Measurements from ENCODE around the gene FN1. TPM values are rescaled to one million over a fixed set of nuclear protein-coding genes. Genes with fewer than 3 reads are reported as not detected.
A peak's percentile ranks its signal among the peaks of the same experiment; 100 is the strongest.

The FN1 gene
- total RNA-seq, 1 experiment from 2014 or later = 1,570 TPM

DNA sequence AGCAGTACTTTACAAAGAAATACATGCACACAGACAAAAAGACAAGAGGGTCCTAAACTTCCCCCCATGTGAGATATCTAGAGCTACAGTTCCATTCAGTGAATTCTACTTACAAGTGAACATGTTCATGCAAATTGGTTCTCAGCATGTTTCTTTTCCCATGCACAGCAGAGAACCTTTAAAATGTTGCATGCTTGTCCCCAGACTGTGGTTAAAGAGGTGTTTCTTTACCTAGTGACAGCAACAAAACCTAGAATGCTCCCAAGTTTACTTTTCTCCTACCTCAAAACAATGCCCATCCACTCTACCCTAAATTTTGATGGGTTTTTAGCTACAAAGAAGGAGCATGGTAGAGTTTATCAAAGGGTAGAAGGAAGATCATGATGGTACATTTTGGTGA lies 43.7 kb downstream of the FN1 start:
- no peak overlapping the region for H3K4me3 ChIP-seq (ENCODE audit: low read depth, low read length, poor library complexity, severe bottlenecking)
- BruUV-seq (replicated peaks) = no TSS peak
- intact Hi-C loops (cut with micrococcal nuclease; ENCODE audit: unreplicated experiment) = no loop called here
- H3K27me3 ChIP-seq (replicated peaks; ENCODE audit: insufficient read depth, low read depth, low read length, poor library complexity) = no peaks in the 10 kb centered on the region
- no peaks in the 10 kb centered on the region for H3K9me3 ChIP-seq (ENCODE audit: low read depth, low read length, poor library complexity, severe bottlenecking)
- DNase-seq (ENCODE audit: low spot score) = no peak
- H3K4me1 ChIP-seq (ENCODE audit: insufficient read depth, low read length, poor library complexity, severe bottlenecking) = peaks cover 21% of the 10 kb centered on the region
- H3K27ac ChIP-seq (ENCODE audit: low read depth, low read length, poor library complexity, severe bottlenecking) = peak overlapping the region; percentile 12
- POLR2A ChIA-PET (ENCODE audit: low non-redundant PET) = interaction anchor here (0.5 kb wide), 1 partner anchor 18 kb away, joined by 9 read pairs; no protein-coding TSS in a partner anchor
- CTCF ChIA-PET = no interaction called here
- H3K36me3 ChIP-seq (ENCODE audit: insufficient read depth, low read length, poor library complexity, severe bottlenecking) = peaks cover 100% of the 10 kb centered on the region
- TF ChIP-seq, protein P1, sequence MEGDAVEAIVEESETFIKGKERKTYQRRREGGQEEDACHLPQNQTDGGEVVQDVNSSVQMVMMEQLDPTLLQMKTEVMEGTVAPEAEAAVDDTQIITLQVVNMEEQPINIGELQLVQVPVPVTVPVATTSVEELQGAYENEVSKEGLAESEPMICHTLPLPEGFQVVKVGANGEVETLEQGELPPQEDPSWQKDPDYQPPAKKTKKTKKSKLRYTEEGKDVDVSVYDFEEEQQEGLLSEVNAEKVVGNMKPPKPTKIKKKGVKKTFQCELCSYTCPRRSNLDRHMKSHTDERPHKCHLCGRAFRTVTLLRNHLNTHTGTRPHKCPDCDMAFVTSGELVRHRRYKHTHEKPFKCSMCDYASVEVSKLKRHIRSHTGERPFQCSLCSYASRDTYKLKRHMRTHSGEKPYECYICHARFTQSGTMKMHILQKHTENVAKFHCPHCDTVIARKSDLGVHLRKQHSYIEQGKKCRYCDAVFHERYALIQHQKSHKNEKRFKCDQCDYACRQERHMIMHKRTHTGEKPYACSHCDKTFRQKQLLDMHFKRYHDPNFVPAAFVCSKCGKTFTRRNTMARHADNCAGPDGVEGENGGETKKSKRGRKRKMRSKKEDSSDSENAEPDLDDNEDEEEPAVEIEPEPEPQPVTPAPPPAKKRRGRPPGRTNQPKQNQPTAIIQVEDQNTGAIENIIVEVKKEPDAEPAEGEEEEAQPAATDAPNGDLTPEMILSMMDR (conservative IDR thresholded peaks at IDR 0.05; ENCODE audit: low read depth, low read length) = no peak
- TF ChIP-seq EZH2 (IDR thresholded peaks at IDR 0.05; ENCODE audit: borderline replicate concordance, low read depth, low read length, poor library complexity, severe bottlenecking) = no peak

DNA sequence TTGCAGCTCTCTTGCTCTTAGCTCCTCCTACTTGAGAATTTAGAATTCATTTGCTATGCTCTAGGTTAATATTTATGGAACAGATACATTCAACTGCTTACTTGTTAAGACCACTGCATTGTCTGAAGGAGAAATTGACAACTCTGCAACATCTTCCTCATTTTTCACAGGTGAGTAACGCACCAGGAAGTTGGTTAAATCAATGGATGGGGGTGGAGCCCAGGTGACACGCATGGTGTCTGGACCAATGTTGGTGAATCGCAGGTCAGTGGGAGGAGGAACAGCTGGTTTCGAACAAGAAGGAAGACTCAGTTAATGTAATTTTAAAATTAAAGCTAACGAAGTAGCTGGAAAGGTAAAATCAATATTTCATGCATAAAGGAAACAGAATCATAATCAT lies 44.3 kb downstream of the FN1 start:
- ChIA-PET POLR2A (ENCODE audit: low non-redundant PET) (no interaction called here), CTCF (interaction anchor here (0.5 kb wide), 1 partner anchor 546 kb away, joined by 3 read pairs; no protein-coding TSS in a partner anchor)
- H3K9me3 ChIP-seq (ENCODE audit: low read depth, low read length, poor library complexity, severe bottlenecking) = no peaks in the 10 kb centered on the region

DNA sequence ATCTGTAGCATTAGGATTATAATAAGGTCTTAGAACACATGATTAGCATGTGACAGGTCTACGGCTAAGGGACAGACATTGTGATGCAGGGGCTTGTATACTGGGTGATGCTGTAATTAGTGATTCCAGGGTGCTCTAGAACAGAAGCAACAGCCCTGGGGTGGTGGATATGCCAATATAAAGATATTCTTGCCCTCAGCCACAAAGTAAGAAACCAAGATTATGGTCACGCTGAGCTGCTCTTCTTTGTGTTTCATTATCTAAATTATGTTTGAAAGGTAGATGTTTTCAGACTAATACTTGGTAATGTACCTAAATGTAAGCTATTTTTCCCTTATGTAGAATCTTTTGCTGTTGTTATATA lies 45.3 kb downstream of the FN1 start:
- Histone ChIP-seq H3K4me3 (ENCODE audit: low read depth, low read length, poor library complexity, severe bottlenecking) (no peak overlapping the region), H3K27ac (ENCODE audit: low read depth, low read length, poor library complexity, severe bottlenecking) (no peak overlapping the region), H3K4me1 (ENCODE audit: insufficient read depth, low read length, poor library complexity, severe bottlenecking) (peaks cover 6% of the 10 kb centered on the region), H3K9me3 (ENCODE audit: low read depth, low read length, poor library complexity, severe bottlenecking) (no peaks in the 10 kb centered on the region), H3K36me3 (ENCODE audit: insufficient read depth, low read length, poor library complexity, severe bottlenecking) (peaks cover 98% of the 10 kb centered on the region), H3K27me3 (replicated peaks; ENCODE audit: insufficient read depth, low read depth, low read length, poor library complexity) (no peaks in the 10 kb centered on the region)
- ChIA-PET POLR2A (ENCODE audit: low non-redundant PET) (no interaction called here), CTCF (no interaction called here)
- TF ChIP-seq EZH2 (IDR thresholded peaks at IDR 0.05; ENCODE audit: borderline replicate concordance, low read depth, low read length, poor library complexity, severe bottlenecking) = no peak
- TF ChIP-seq, protein P1 (conservative IDR thresholded peaks at IDR 0.05; ENCODE audit: low read depth, low read length) = no peak
- intact Hi-C loops (cut with micrococcal nuclease; ENCODE audit: unreplicated experiment) = no loop called here
- DNase-seq (ENCODE audit: low spot score) = no peak
- no TSS peak for BruUV-seq (replicated peaks)

More for the DNA sequence above, 44.3 kb downstream of the FN1 start:
- DNase-seq (ENCODE audit: low spot score) = no peak
- no TSS peak for BruUV-seq (replicated peaks)
- H3K4me3 ChIP-seq (ENCODE audit: low read depth, low read length, poor library complexity, severe bottlenecking) = no peak overlapping the region
- no peaks in the 10 kb centered on the region for H3K27me3 ChIP-seq (replicated peaks; ENCODE audit: insufficient read depth, low read depth, low read length, poor library complexity)
- H3K36me3 ChIP-seq (ENCODE audit: insufficient read depth, low read length, poor library complexity, severe bottlenecking) = peaks cover 100% of the 10 kb centered on the region
- intact Hi-C loops (cut with micrococcal nuclease; ENCODE audit: unreplicated experiment) = no loop called here
- peaks cover 14% of the 10 kb centered on the region for H3K4me1 ChIP-seq (ENCODE audit: insufficient read depth, low read length, poor library complexity, severe bottlenecking)
- TF ChIP-seq, protein P1 (conservative IDR thresholded peaks at IDR 0.05; ENCODE audit: low read depth, low read length) = no peak
- no peak for TF ChIP-seq EZH2 (IDR thresholded peaks at IDR 0.05; ENCODE audit: borderline replicate concordance, low read depth, low read length, poor library complexity, severe bottlenecking)
- no peak overlapping the region for H3K27ac ChIP-seq (ENCODE audit: low read depth, low read length, poor library complexity, severe bottlenecking)
